ENCODE data around the gene SERTAD2. TPM values are rescaled to one million over a fixed set of nuclear protein-coding genes. Genes with fewer than 3 reads are reported as not detected.

SERTAD2 gene
- total RNA-seq, 4 donors from 2014 or later: 1.8 to 29.5 (median 8.9) TPM

DNA sequence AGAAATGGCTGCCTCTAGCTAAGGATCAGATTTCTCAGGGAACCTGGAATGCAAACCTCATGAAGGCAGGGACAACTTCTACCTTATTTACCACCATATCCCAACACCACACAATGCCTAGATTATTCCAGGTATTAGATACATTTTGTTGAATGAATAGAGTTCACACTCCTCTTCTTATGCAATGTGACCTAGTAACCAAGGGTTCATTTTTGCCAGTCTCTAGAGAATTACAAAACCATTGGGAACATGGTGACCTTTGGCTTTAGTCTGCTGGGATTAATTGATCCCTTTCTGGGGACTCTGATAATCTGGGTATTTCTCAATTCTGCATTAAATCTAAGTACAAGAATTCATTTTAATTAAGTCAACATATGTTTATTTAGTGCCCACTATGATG is 35.2 kb upstream of the SERTAD2 start:
- intact Hi-C loops (cut with DNase I; ENCODE audit: low total_unique reads): no loop called here
- H3K4me3 ChIP-seq: no peak overlapping the region
- no peak for DNase-seq
- TF ChIP-seq POLR2A (IDR thresholded peaks at IDR 0.05): no peak
- TF ChIP-seq, protein P1, sequence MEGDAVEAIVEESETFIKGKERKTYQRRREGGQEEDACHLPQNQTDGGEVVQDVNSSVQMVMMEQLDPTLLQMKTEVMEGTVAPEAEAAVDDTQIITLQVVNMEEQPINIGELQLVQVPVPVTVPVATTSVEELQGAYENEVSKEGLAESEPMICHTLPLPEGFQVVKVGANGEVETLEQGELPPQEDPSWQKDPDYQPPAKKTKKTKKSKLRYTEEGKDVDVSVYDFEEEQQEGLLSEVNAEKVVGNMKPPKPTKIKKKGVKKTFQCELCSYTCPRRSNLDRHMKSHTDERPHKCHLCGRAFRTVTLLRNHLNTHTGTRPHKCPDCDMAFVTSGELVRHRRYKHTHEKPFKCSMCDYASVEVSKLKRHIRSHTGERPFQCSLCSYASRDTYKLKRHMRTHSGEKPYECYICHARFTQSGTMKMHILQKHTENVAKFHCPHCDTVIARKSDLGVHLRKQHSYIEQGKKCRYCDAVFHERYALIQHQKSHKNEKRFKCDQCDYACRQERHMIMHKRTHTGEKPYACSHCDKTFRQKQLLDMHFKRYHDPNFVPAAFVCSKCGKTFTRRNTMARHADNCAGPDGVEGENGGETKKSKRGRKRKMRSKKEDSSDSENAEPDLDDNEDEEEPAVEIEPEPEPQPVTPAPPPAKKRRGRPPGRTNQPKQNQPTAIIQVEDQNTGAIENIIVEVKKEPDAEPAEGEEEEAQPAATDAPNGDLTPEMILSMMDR (IDR thresholded peaks at IDR 0.05): no peak
- H3K9me3 ChIP-seq: no peaks in the 10 kb centered on the region
- H3K27me3 ChIP-seq: no peaks in the 10 kb centered on the region
- no peak overlapping the region for H3K27ac ChIP-seq
- H3K36me3 ChIP-seq: no peaks in the 10 kb centered on the region
- H3K4me1 ChIP-seq: no peaks in the 10 kb centered on the region

- no peak overlapping the region for H3K27ac ChIP-seq
- H3K27me3 ChIP-seq: no peaks in the 10 kb centered on the region
- no peaks in the 10 kb centered on the region for H3K4me1 ChIP-seq
- H3K36me3 ChIP-seq: no peaks in the 10 kb centered on the region
- intact Hi-C loops (cut with DNase I; ENCODE audit: low total_unique reads): no loop called here
- H3K4me3 ChIP-seq: no peak overlapping the region
- DNase-seq: no peak
- TF ChIP-seq, protein P1 (IDR thresholded peaks at IDR 0.05): no peak
- TF ChIP-seq POLR2A (IDR thresholded peaks at IDR 0.05): no peak
- H3K9me3 ChIP-seq: no peaks in the 10 kb centered on the region
Observed at GRCh38 chr2:64686283-64686956, 32.7 kb upstream of the SERTAD2 start.

DNA sequence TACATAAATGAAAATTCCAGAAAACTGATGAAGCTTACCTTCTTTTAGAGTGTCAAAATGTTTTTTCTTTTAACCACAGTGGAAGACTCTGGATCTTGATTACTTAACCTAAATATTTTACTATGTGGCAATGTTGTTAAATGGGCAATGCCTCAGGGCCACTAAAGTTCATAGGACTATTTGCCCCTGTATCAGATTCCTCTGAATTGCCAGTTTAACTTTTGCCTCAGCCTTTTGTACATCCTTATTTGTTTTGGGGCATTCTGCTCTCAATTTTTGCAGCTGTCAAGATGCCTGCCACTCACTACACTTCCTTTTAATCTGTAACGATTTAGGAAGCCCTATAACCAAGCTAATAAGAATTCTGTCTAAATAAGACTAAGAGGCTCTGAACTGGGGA is 31.7 kb upstream of the SERTAD2 start:
- Histone ChIP-seq H3K27ac (no peak overlapping the region), H3K9me3 (no peaks in the 10 kb centered on the region), H3K4me1 (no peaks in the 10 kb centered on the region), H3K36me3 (no peaks in the 10 kb centered on the region), H3K27me3 (no peaks in the 10 kb centered on the region), H3K4me3 (no peak overlapping the region)
- no peak for DNase-seq
- TF ChIP-seq POLR2A (IDR thresholded peaks at IDR 0.05): no peak
- TF ChIP-seq, protein P1 (IDR thresholded peaks at IDR 0.05): no peak
- intact Hi-C loops (cut with DNase I; ENCODE audit: low total_unique reads): no loop called here

- H3K4me3 ChIP-seq: no peak overlapping the region
- H3K36me3 ChIP-seq: no peaks in the 10 kb centered on the region
- no peaks in the 10 kb centered on the region for H3K9me3 ChIP-seq
- no peaks in the 10 kb centered on the region for H3K4me1 ChIP-seq
- H3K27me3 ChIP-seq: no peaks in the 10 kb centered on the region
- no peak overlapping the region for H3K27ac ChIP-seq
- DNase-seq: no peak
- no peak for TF ChIP-seq POLR2A (IDR thresholded peaks at IDR 0.05)
- TF ChIP-seq, protein P1 (IDR thresholded peaks at IDR 0.05): no peak
- intact Hi-C loops (cut with DNase I; ENCODE audit: low total_unique reads): no loop called here
Observed at GRCh38 chr2:64683771-64684510, 30.2 kb upstream of the SERTAD2 start.

GRCh38 chr2:64681479-64681967 is 27.8 kb upstream of the SERTAD2 start:
- Histone ChIP-seq H3K4me3 (no peak overlapping the region), H3K9me3 (no peaks in the 10 kb centered on the region), H3K27ac (no peak overlapping the region), H3K27me3 (no peaks in the 10 kb centered on the region), H3K36me3 (no peaks in the 10 kb centered on the region), H3K4me1 (no peaks in the 10 kb centered on the region)
- DNase-seq: no peak
- TF ChIP-seq, protein P1 (IDR thresholded peaks at IDR 0.05): no peak
- TF ChIP-seq POLR2A (IDR thresholded peaks at IDR 0.05): no peak
- intact Hi-C loops (cut with DNase I; ENCODE audit: low total_unique reads): no loop called here
